Measurements from ENCODE around the gene ANK2. TPM values are rescaled to one million over a fixed set of nuclear protein-coding genes. Genes with fewer than 3 reads are reported as not detected.

The ANK2 gene
- total and polyA plus RNA-seq, 2 donors: 9.0 to 149 TPM

GRCh38 chr4:113322736-113323135, 273.3 kb downstream of the ANK2 start:
- WGBS: 77% methylated on average over 5 of the region's 5 CpGs
- Histone ChIP-seq H3K27ac (ENCODE audit: low read depth) (no peak overlapping the region), H3K36me3 (ENCODE audit: insufficient read depth) (no peaks in the 10 kb centered on the region), H3K4me1 (ENCODE audit: insufficient read depth) (no peaks in the 10 kb centered on the region), H3K4me3 (ENCODE audit: low read depth, low read length) (no peak overlapping the region)
- DNase-seq (ENCODE audit: extremely low spot score): no peak

- H3K27ac ChIP-seq (ENCODE audit: low read depth): no peak overlapping the region
- H3K4me1 ChIP-seq (ENCODE audit: insufficient read depth): no peaks in the 10 kb centered on the region
- DNase-seq (ENCODE audit: extremely low spot score): no peak
- no peak overlapping the region for H3K4me3 ChIP-seq (ENCODE audit: low read depth, low read length)
- H3K36me3 ChIP-seq (ENCODE audit: insufficient read depth): no peaks in the 10 kb centered on the region
- 87% methylated on average over 5 of the region's 5 CpGs for WGBS
These were observed 276.6 kb downstream of the ANK2 start for GRCh38 chr4:113325876-113326615.

- no peak for DNase-seq (ENCODE audit: extremely low spot score)
- Histone ChIP-seq H3K4me1 (ENCODE audit: insufficient read depth) (no peaks in the 10 kb centered on the region), H3K4me3 (ENCODE audit: low read depth, low read length) (no peak overlapping the region), H3K36me3 (ENCODE audit: insufficient read depth) (no peaks in the 10 kb centered on the region), H3K27ac (ENCODE audit: low read depth) (no peak overlapping the region)
- WGBS: 85% methylated on average over 4 of the region's 4 CpGs
These were observed 278.0 kb downstream of the ANK2 start for GRCh38 chr4:113327494-113327893.

GRCh38 chr4:113328514-113328913, 279.1 kb downstream of the ANK2 start:
- Histone ChIP-seq H3K4me3 (ENCODE audit: low read depth, low read length) (no peak overlapping the region), H3K27ac (ENCODE audit: low read depth) (no peak overlapping the region), H3K36me3 (ENCODE audit: insufficient read depth) (no peaks in the 10 kb centered on the region), H3K4me1 (ENCODE audit: insufficient read depth) (no peaks in the 10 kb centered on the region)
- no peak for DNase-seq (ENCODE audit: extremely low spot score)
- WGBS: 92% methylated on average over 3 of the region's 3 CpGs

GRCh38 chr4:113330200-113330599, 280.7 kb downstream of the ANK2 start:
- Histone ChIP-seq H3K4me1 (ENCODE audit: insufficient read depth) (no peaks in the 10 kb centered on the region), H3K27ac (ENCODE audit: low read depth) (no peak overlapping the region), H3K4me3 (ENCODE audit: low read depth, low read length) (no peak overlapping the region), H3K36me3 (ENCODE audit: insufficient read depth) (no peaks in the 10 kb centered on the region)
- 96% methylated on average over 12 of the region's 12 CpGs for WGBS
- DNase-seq (ENCODE audit: extremely low spot score): no peak

GRCh38 chr4:113331811-113332210, 282.4 kb downstream of the ANK2 start:
- Histone ChIP-seq H3K36me3 (ENCODE audit: insufficient read depth) (no peaks in the 10 kb centered on the region), H3K27ac (ENCODE audit: low read depth) (no peak overlapping the region), H3K4me1 (ENCODE audit: insufficient read depth) (no peaks in the 10 kb centered on the region), H3K4me3 (ENCODE audit: low read depth, low read length) (no peak overlapping the region)
- WGBS: 87% methylated on average over 6 of the region's 6 CpGs
- no peak for DNase-seq (ENCODE audit: extremely low spot score)

GRCh38 chr4:113332701-113333100, 283.2 kb downstream of the ANK2 start:
- H3K36me3 ChIP-seq (ENCODE audit: insufficient read depth): no peaks in the 10 kb centered on the region
- H3K4me1 ChIP-seq (ENCODE audit: insufficient read depth): no peaks in the 10 kb centered on the region
- no peak overlapping the region for H3K4me3 ChIP-seq (ENCODE audit: low read depth, low read length)
- no peak for DNase-seq (ENCODE audit: extremely low spot score)
- 90% methylated on average over 5 of the region's 5 CpGs for WGBS
- no peak overlapping the region for H3K27ac ChIP-seq (ENCODE audit: low read depth)

GRCh38 chr4:113335746-113336145, 286.3 kb downstream of the ANK2 start:
- DNase-seq (ENCODE audit: extremely low spot score): no peak
- WGBS: 92% methylated on average over 10 of the region's 10 CpGs
- Histone ChIP-seq H3K4me3 (ENCODE audit: low read depth, low read length) (no peak overlapping the region), H3K4me1 (ENCODE audit: insufficient read depth) (no peaks in the 10 kb centered on the region), H3K27ac (ENCODE audit: low read depth) (no peak overlapping the region), H3K36me3 (ENCODE audit: insufficient read depth) (no peaks in the 10 kb centered on the region)

GRCh38 chr4:113336556-113336955, 287.1 kb downstream of the ANK2 start:
- H3K4me3 ChIP-seq (ENCODE audit: low read depth, low read length): no peak overlapping the region
- H3K36me3 ChIP-seq (ENCODE audit: insufficient read depth): no peaks in the 10 kb centered on the region
- H3K4me1 ChIP-seq (ENCODE audit: insufficient read depth): no peaks in the 10 kb centered on the region
- H3K27ac ChIP-seq (ENCODE audit: low read depth): no peak overlapping the region
- DNase-seq (ENCODE audit: extremely low spot score): no peak
- 80% methylated on average over 2 of the region's 2 CpGs for WGBS

- Histone ChIP-seq H3K27ac (ENCODE audit: low read depth) (no peak overlapping the region), H3K36me3 (ENCODE audit: insufficient read depth) (no peaks in the 10 kb centered on the region), H3K4me3 (ENCODE audit: low read depth, low read length) (no peak overlapping the region), H3K4me1 (ENCODE audit: insufficient read depth) (no peaks in the 10 kb centered on the region)
- DNase-seq (ENCODE audit: extremely low spot score): no peak
- WGBS: 52% methylated on average over 4 of the region's 4 CpGs
These were observed 290.0 kb downstream of the ANK2 start for GRCh38 chr4:113339430-113339813.

- 93% methylated on average over 3 of the region's 3 CpGs for WGBS
- H3K36me3 ChIP-seq (ENCODE audit: insufficient read depth): no peaks in the 10 kb centered on the region
These were observed 294.6 kb downstream of the ANK2 start for GRCh38 chr4:113344100-113344499.

GRCh38 chr4:113347245-113347644, 297.8 kb downstream of the ANK2 start:
- H3K27ac ChIP-seq (ENCODE audit: low read depth): no peak overlapping the region
- no peaks in the 10 kb centered on the region for H3K4me1 ChIP-seq (ENCODE audit: insufficient read depth)
- 80% methylated on average over 2 of the region's 2 CpGs for WGBS
- no peak overlapping the region for H3K4me3 ChIP-seq (ENCODE audit: low read depth, low read length)
- no peaks in the 10 kb centered on the region for H3K36me3 ChIP-seq (ENCODE audit: insufficient read depth)
- DNase-seq (ENCODE audit: extremely low spot score): no peak

More at GRCh38 chr4:113344100-113344499, 294.6 kb downstream of the ANK2 start:
- Histone ChIP-seq H3K27ac (ENCODE audit: low read depth) (no peak overlapping the region), H3K4me3 (ENCODE audit: low read depth, low read length) (no peak overlapping the region), H3K4me1 (ENCODE audit: insufficient read depth) (no peaks in the 10 kb centered on the region)
- DNase-seq (ENCODE audit: extremely low spot score): no peak

GRCh38 chr4:113349430-113349829, 300.0 kb downstream of the ANK2 start:
- 79% methylated on average over 4 of the region's 4 CpGs for WGBS

GRCh38 chr4:113350576-113350975, 301.1 kb downstream of the ANK2 start:
- H3K4me1 ChIP-seq (ENCODE audit: insufficient read depth): no peaks in the 10 kb centered on the region
- DNase-seq (ENCODE audit: extremely low spot score): no peak

More at GRCh38 chr4:113349430-113349829, 300.0 kb downstream of the ANK2 start:
- no peaks in the 10 kb centered on the region for H3K4me1 ChIP-seq (ENCODE audit: insufficient read depth)
- no peak overlapping the region for H3K4me3 ChIP-seq (ENCODE audit: low read depth, low read length)
- DNase-seq (ENCODE audit: extremely low spot score): no peak
- H3K36me3 ChIP-seq (ENCODE audit: insufficient read depth): no peaks in the 10 kb centered on the region
- H3K27ac ChIP-seq (ENCODE audit: low read depth): no peak overlapping the region

More at GRCh38 chr4:113350576-113350975, 301.1 kb downstream of the ANK2 start:
- no peak overlapping the region for H3K27ac ChIP-seq (ENCODE audit: low read depth)
- H3K36me3 ChIP-seq (ENCODE audit: insufficient read depth): no peaks in the 10 kb centered on the region
- no peak overlapping the region for H3K4me3 ChIP-seq (ENCODE audit: low read depth, low read length)
